Liver (tissue), 9 donors: ENCODE measurements around the gene ZBTB47. TPM values are rescaled to one million over a fixed set of nuclear protein-coding genes. Genes with fewer than 3 reads are reported as not detected.

Source experiments
- DNase-seq: peaks from one replicate; pipeline ENCODE4 v3.0.0-alpha.2; 2017; ENCODE audit warnings: low spot score
- H3K27ac ChIP-seq, 2 donors: one replicate each; pipeline ENCODE4 v1.7.0; 2013; ENCODE audit warnings: inconsistent platforms in 2 of 2, low read length in 2 of 2, control low read depth in 1 of 2, low read depth in 1 of 2, mild to moderate bottlenecking in 1 of 2
- H3K27me3 ChIP-seq, 4 donors: one replicate each; pipeline versions ENCODE4 v1.6.1 to v1.7.0; 2013; ENCODE audit warnings: low read length in 3 of 4, inconsistent platforms in 1 of 4, mild to moderate bottlenecking in 1 of 4, moderate library complexity in 1 of 4; ENCODE audit not compliant: control insufficient read depth in 4 of 4, insufficient read depth in 4 of 4
- H3K36me3 ChIP-seq, 4 donors: one replicate each; pipeline versions ENCODE4 v1.6.1 to v1.7.0; 2013; ENCODE audit warnings: low read length in 3 of 4, mild to moderate bottlenecking in 3 of 4, low read depth in 1 of 4, moderate library complexity in 1 of 4; ENCODE audit not compliant: control insufficient read depth in 4 of 4, insufficient read depth in 3 of 4
- H3K4me1 ChIP-seq, 4 donors: one replicate each; pipeline versions ENCODE4 v1.6.1 to v1.7.0; 2013; ENCODE audit warnings: low read length in 3 of 4, mild to moderate bottlenecking in 3 of 4, moderate library complexity in 1 of 4; ENCODE audit not compliant: control insufficient read depth in 4 of 4, insufficient read depth in 4 of 4
- H3K4me3 ChIP-seq, 3 donors: one replicate each; pipeline versions ENCODE4 v1.6.1 to v1.7.0; 2013; ENCODE audit warnings: low read length in 3 of 3, control low read depth in 1 of 3, low read depth in 1 of 3, mild to moderate bottlenecking in 1 of 3
- H3K9ac ChIP-seq, 2 donors: one replicate each; pipeline ENCODE4 v1.7.0; 2013; ENCODE audit warnings: low read length in 2 of 2, mild to moderate bottlenecking in 2 of 2, moderate library complexity in 2 of 2, control low read depth in 1 of 2, low read depth in 1 of 2
- H3K9me3 ChIP-seq, 4 donors: one replicate each; pipeline versions ENCODE4 v1.6.1 to v1.7.0; 2013; ENCODE audit warnings: low read length in 3 of 4; ENCODE audit not compliant: control insufficient read depth in 4 of 4
- ATF3 ChIP-seq: IDR thresholded peaks from 2 replicates; pipeline ENCODE4 v1.6.1; 2016; ENCODE audit warnings: antibody characterized with exemption
- FOXA1 ChIP-seq: IDR thresholded peaks from 2 replicates; pipeline ENCODE4 v1.6.1; 2016; ENCODE audit warnings: antibody characterized with exemption
- FOXA2 ChIP-seq: IDR thresholded peaks from 2 replicates; pipeline ENCODE4 v1.6.1; 2016; ENCODE audit warnings: antibody characterized with exemption
- GABPA ChIP-seq, 2 donors: IDR thresholded peaks in 1 of 2; conservative IDR thresholded peaks in 1 of 2; 2 replicates each; pipeline ENCODE4 v1.6.1; 2016; ENCODE audit warnings: antibody characterized with exemption in 2 of 2, mild to moderate bottlenecking in 1 of 2, moderate library complexity in 1 of 2
- HNF4A ChIP-seq, 2 donors: conservative IDR thresholded peaks; 2 replicates each; pipeline ENCODE4 v1.6.1; 2016; ENCODE audit warnings: antibody characterized with exemption in 2 of 2, mild to moderate bottlenecking in 2 of 2
- HNF4G ChIP-seq: IDR thresholded peaks from 2 replicates; pipeline ENCODE4 v1.6.1; 2016; ENCODE audit warnings: antibody characterized with exemption
- JUND ChIP-seq, 2 donors: IDR thresholded peaks; 2 replicates each; pipeline ENCODE4 v1.6.1; 2016; ENCODE audit warnings: antibody characterized with exemption in 2 of 2
- NR2F2 ChIP-seq: IDR thresholded peaks from 2 replicates; pipeline ENCODE4 v1.6.1; 2016; ENCODE audit warnings: antibody characterized with exemption
- RAD21 ChIP-seq, 2 donors: IDR thresholded peaks; 2 replicates each; pipeline ENCODE4 v1.6.1; 2016; ENCODE audit warnings: antibody characterized with exemption in 2 of 2, mild to moderate bottlenecking in 2 of 2
- RXRA ChIP-seq, 2 donors: IDR thresholded peaks; 2 replicates each; pipeline ENCODE4 v1.6.1; 2017 to 2018; ENCODE audit warnings: antibody characterized with exemption in 2 of 2, mild to moderate bottlenecking in 1 of 2
- SP1 ChIP-seq: IDR thresholded peaks from 2 replicates; pipeline ENCODE4 v1.6.1; 2018; ENCODE audit warnings: antibody characterized with exemption, mild to moderate bottlenecking
- TAF1 ChIP-seq: conservative IDR thresholded peaks from 2 replicates; pipeline ENCODE4 v1.6.1; 2016; ENCODE audit warnings: antibody characterized with exemption, mild to moderate bottlenecking
- YY1 ChIP-seq: IDR thresholded peaks from 2 replicates; pipeline ENCODE4 v1.6.1; 2016; ENCODE audit warnings: antibody characterized with exemption, mild to moderate bottlenecking
- ZBTB33 ChIP-seq: IDR thresholded peaks from 2 replicates; pipeline ENCODE4 v1.6.1; 2016; ENCODE audit warnings: antibody characterized with exemption
- WGBS: extraction: QIAGEN DNeasy Blood & Tissue Kit; methylation state at CpG from one replicate; pipeline ENCODE4 v1.1.7; 2013; 5-methylcytosine and 5-hydroxymethylcytosine counted together
- polyA plus RNA-seq, 2 donors: library from polyadenylated mRNA; stranded (reverse) in 1 of 2; unstranded in 1 of 2; fragments of 200-250 nt in 1 of 2; fragments of >200 nt in 1 of 2; fragmentation: Nextera tagmentation in 1 of 2; extraction: Ambion mirVana in 1 of 2; gene quantifications; one replicate each; pipeline versions ENCODE4 v1.2.1 to v1.2.3, GENCODE V29; 2013 to 2015
- total RNA-seq, 2 donors: library from RNA; depleted of rRNA; stranded (reverse); fragments of >200 nt; gene quantifications; one replicate each; pipeline ENCODE4 v1.2.3, GENCODE V29; 2014
- TF ChIP-seq, protein P1 (sequence below): IDR thresholded peaks from 2 replicates; pipeline ENCODE4 v1.6.1; 2016; ENCODE audit warnings: antibody characterized with exemption
- TF ChIP-seq, protein P2 (sequence below): IDR thresholded peaks from 2 replicates; pipeline ENCODE4 v1.6.1; 2016; ENCODE audit warnings: antibody characterized with exemption, mild to moderate bottlenecking
- donor health status: healthy.
- donor health status: healthy.
- donor health status: healthy.
- donor health status: healthy.
- donor health status: healthy.

Gene ZBTB47
- total and polyA plus RNA-seq, 4 donors: 0.42 to 7.4 (median 4.2) TPM

GRCh38 chr3:42711491-42712343 is 58.2 kb downstream of the ZBTB47 start (continued):
- no peak for TF ChIP-seq JUND (IDR thresholded peaks at IDR 0.05)
- no peak for TF ChIP-seq FOXA1
- TF ChIP-seq HNF4G: no peak
- no peak for TF ChIP-seq ZBTB33
- TF ChIP-seq TAF1: no peak

- H3K36me3 ChIP-seq: no peaks in the 10 kb centered on the region
- H3K4me3 ChIP-seq: no peak overlapping the region
- no peak overlapping the region for H3K9ac ChIP-seq
- WGBS: 90% methylated on average over 4 of the region's 4 CpGs
- H3K9me3 ChIP-seq: no peaks in the 10 kb centered on the region
- H3K27me3 ChIP-seq: no peaks in the 10 kb centered on the region
- no peak overlapping the region for H3K27ac ChIP-seq
- no peak for TF ChIP-seq FOXA2
- no peak for TF ChIP-seq NR2F2
- TF ChIP-seq RAD21 (IDR thresholded peaks at IDR 0.05): no peak
- no peak for TF ChIP-seq ZBTB33
- TF ChIP-seq SP1: no peak
- no peak for TF ChIP-seq YY1
- TF ChIP-seq, protein P1, sequence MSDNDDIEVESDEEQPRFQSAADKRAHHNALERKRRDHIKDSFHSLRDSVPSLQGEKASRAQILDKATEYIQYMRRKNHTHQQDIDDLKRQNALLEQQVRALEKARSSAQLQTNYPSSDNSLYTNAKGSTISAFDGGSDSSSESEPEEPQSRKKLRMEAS: no peak
- no peak for TF ChIP-seq ATF3
- TF ChIP-seq, protein P2, sequence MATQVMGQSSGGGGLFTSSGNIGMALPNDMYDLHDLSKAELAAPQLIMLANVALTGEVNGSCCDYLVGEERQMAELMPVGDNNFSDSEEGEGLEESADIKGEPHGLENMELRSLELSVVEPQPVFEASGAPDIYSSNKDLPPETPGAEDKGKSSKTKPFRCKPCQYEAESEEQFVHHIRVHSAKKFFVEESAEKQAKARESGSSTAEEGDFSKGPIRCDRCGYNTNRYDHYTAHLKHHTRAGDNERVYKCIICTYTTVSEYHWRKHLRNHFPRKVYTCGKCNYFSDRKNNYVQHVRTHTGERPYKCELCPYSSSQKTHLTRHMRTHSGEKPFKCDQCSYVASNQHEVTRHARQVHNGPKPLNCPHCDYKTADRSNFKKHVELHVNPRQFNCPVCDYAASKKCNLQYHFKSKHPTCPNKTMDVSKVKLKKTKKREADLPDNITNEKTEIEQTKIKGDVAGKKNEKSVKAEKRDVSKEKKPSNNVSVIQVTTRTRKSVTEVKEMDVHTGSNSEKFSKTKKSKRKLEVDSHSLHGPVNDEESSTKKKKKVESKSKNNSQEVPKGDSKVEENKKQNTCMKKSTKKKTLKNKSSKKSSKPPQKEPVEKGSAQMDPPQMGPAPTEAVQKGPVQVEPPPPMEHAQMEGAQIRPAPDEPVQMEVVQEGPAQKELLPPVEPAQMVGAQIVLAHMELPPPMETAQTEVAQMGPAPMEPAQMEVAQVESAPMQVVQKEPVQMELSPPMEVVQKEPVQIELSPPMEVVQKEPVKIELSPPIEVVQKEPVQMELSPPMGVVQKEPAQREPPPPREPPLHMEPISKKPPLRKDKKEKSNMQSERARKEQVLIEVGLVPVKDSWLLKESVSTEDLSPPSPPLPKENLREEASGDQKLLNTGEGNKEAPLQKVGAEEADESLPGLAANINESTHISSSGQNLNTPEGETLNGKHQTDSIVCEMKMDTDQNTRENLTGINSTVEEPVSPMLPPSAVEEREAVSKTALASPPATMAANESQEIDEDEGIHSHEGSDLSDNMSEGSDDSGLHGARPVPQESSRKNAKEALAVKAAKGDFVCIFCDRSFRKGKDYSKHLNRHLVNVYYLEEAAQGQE: no peak
- TF ChIP-seq HNF4A (conservative IDR thresholded peaks at IDR 0.05): no peak
- no peak for TF ChIP-seq GABPA (IDR thresholded peaks at IDR 0.05 in 1 of 2, conservative IDR thresholded peaks at IDR 0.05 in 1 of 2)
- no peak for TF ChIP-seq RXRA (IDR thresholded peaks at IDR 0.05)
- no peak for DNase-seq
- no peaks in the 10 kb centered on the region for H3K4me1 ChIP-seq
Observed at GRCh38 chr3:42712344-42712648, 58.8 kb downstream of the ZBTB47 start.
